ENCODE measurements around the gene POU2F1.

The POU2F1 gene

DNA sequence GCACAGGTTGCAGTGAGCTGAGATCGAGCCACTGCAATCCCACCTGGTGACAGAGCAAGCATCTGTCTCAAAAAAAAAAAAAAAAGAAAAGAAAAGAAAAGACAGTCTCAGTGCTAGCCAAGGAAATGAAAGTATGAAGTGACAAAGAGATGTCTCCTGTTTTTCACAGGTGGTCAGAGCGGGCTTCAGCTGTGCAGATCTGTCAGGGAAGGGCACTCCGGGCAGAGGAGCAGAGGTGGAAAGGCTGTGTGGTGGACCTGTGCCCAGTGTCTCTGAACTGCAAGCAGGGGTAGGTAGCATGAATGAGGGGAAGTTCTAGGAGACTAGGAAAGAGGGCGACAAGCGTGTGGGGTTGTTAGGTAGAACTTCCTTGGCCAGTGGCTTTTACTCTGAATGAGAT is 230.2 kb downstream of the POU2F1 start:
- DNase-seq: no peak

DNA sequence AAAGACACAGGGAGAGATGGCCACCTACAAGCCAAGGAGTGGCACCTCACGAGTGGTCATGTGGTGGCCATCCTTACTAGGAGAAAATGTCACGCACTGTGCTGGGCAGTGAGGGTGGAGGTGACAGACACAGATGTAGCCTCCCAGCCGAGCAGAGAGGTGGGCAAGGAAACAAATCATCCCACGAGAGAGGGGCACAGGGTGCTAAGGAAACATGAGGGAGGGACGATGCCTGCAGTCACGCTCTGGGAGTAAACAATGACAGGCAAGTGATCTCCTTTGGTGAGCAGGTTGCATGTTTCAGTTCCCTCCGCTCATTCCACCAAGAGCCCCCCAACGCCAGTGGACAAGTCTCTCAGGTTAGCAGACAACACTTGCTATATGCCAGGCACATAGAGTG is 231.8 kb downstream of the POU2F1 start:
- DNase-seq: no peak

GRCh38 chr1:167453123-167453522 is 232.4 kb downstream of the POU2F1 start:
- DNase-seq: no peak

DNA sequence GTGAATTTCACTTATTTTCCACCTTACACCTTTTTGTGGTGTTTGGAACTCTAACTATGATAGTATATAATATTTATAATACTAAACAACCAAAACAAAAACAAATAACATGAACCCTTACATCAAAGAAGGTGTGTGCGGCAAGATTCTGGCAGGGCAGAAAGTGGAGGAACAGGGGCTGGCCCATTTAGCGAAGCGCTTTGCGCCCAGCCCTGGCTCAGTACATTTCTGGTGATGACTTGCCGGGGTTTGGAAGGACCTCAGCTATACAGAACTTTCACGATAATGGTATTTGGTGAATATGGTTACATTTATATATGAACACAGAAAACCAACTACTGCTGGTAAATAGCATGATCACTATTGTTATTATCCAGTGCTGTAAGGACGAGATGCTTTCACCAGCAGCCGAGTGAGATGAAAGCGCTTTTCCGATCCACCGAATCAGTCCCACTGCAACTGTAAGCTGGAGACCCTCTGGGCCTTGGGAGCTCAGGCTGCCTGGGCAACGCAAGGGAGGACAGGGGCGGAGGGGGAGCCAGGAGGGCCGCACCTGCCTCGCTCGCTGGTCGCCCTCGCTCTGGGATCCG is 233.7 kb downstream of the POU2F1 start:
- DNase-seq: no peak

- DNase-seq: no peak
Observed at GRCh38 chr1:167454894-167455785, 234.5 kb downstream of the POU2F1 start.

GRCh38 chr1:167455786-167456446 is 235.2 kb downstream of the POU2F1 start:
- DNase-seq: no peak

GRCh38 chr1:167456524-167456923 is 235.8 kb downstream of the POU2F1 start:
- no peak for DNase-seq

- DNase-seq: no peak
Observed at GRCh38 chr1:167456926-167457325, 236.2 kb downstream of the POU2F1 start.

GRCh38 chr1:167457936-167458584 is 237.4 kb downstream of the POU2F1 start:
- DNase-seq: no peak

- no peak for DNase-seq
Observed at GRCh38 chr1:167460836-167461235, 240.2 kb downstream of the POU2F1 start.

GRCh38 chr1:167462341-167462740 is 241.7 kb downstream of the POU2F1 start:
- no peak for DNase-seq

GRCh38 chr1:167463080-167463479 is 242.4 kb downstream of the POU2F1 start:
- DNase-seq: no peak

DNA sequence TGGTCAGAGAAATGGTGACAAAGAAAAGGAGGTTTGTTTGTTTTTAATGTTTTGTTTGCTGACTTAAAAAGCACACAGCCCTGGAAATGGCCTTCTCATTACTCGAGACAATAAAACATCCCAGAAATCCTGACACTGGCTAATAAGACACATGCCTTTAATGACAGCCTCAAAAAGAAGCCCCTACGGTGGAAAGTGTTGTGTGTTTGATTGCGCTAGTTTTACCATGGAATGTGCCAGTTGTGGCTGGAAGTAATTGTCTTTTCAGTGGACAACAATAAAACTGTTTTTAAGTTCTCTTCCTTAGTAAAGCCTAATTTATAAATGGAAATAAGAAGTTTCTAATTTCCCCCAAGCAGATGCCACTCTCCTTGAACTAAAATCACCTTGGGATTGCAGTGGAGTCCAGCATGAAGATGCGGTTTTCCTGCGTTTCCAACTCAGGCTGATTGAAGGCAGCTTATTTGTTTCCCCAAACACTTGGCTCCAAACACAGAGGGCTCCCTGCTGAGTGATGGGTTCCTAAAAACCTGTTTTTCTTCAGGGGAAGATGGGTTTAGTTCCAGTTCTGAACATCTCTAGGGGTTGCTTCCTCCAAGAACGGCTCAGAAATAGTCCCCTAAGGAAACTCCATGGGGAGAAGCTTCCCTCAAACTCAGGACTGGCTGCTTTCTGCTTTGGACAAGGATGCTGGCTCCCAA is 243.3 kb downstream of the POU2F1 start:
- no peak for DNase-seq

DNA sequence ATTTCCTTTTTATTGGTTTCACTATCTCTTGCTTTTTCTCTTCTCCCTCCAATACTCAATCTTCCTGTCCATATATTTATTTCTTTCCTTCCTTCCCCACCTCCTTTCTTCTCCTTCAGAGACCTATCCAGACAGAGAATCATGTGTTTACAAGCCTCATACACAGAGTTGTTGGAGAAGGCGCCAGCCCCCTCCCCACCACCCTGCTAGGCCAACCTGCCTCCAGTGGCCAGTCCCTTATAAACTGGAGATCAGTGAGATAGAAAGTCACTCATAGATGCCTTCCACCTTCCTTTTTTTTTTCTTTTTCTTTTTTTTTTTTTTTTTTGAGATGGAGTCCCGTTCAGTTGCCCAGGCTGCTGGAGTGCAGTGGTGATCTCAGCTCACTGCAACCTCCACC is 244.3 kb downstream of the POU2F1 start:
- DNase-seq: no peak

DNA sequence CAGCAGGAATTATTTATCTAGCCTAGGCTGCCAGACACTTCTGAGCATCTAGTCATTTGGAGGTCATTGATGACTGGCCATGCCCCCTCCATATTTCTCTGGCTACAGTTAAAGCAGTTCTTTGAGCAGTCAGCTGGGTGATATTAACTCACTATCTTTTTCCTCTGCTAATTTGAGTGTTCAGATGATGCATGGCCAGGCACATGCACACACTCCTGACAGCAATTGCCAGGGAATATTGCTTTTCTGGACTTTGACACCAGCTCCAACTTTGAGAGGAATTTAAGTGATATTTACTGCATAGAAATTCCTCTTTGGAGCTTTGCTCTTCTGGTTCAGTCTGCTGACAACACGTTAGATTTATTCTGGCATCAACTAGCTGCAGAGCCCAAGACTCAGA is 245.1 kb downstream of the POU2F1 start:
- no peak for DNase-seq

- no peak for DNase-seq
Observed at GRCh38 chr1:167467126-167467710, 246.5 kb downstream of the POU2F1 start.

- DNase-seq: no peak
Observed at GRCh38 chr1:167467752-167468151, 247.1 kb downstream of the POU2F1 start.

DNA sequence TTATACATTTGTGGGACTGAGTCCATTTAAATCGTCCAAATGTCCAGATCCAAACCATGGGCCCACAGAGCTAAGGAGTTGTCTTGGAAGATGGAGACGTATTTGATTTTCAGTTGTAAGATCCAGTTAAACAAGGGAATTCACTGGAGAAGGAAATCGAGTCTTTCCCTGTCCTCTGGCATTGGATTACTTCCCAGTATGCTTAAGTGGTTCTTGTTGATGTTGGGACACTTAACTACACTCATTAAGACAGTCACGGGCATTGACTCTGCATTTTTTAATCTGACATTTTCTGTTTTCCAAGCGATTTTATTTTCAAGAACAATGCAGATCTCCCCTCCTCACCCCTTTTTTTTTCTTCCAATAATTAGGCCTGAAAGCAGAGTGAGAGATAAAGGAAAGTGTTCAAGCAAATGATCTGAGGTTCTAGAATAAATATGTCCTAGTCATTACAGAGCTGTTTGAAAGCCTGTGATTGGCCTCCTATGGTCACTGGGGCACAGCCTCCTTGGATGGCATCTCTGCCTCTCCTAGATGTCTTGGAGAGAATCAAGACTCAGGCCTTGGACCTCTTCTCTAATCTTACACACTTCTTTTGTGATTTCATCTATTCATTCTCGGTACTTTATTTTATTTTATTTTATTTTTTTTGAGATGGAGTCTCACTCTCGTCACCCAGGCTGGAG is 248.7 kb downstream of the POU2F1 start:
- DNase-seq: no peak

- DNase-seq: no peak
Observed at GRCh38 chr1:167471568-167471967, 250.9 kb downstream of the POU2F1 start.

DNA sequence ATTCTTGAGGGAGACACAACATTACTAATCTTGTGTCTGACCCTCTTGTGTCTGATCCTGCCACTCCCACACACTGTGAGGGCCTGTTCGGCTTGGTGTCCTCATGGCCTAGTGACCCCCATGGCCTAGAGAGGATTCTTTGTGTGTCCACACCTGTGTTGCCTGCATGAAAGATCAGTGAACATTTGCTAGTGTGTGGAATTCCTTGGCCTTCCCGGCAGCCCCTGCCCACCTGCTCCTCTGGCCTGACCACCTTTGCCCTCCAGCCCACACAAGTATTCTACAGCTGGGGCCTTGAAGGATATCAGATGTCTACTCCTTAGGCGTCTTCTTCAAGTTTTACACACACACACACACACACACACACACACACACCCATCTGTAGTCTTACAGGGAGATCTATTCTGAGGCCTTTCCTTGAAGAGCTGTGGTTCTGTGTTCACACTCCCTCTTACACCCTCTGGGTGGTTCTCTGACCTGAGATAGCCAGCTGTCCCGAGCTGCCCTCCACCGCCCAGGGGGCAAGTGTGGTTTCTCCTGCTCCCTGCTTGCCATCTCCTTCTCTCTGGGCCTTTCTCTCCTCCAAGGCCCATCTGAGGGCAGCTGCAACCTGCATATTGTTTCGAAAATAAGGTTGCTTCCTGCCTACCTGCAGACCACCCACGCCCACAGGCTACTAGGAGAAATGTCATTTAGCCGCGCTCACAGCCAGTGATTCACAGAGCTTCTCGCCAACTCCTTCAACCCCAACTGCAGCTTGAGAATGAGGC is 252.3 kb downstream of the POU2F1 start:
- DNase-seq: no peak

GRCh38 chr1:167473761-167474160 is 253.1 kb downstream of the POU2F1 start:
- no peak for DNase-seq
